HepG2 (cell line): Measurements from ENCODE around the gene HSPB9. TPM values are rescaled to one million over a fixed set of nuclear protein-coding genes. Genes with fewer than 3 reads are reported as not detected.
A peak's percentile ranks its signal among the peaks of the same experiment; 100 is the strongest.

Experiments used
- ATAC-seq: fragments of 200-7000 bp; cut with Tn5 transposase; 3 replicates; pipeline ENCODE4 v1.9.1; 2020; ENCODE audit warnings: mild to moderate bottlenecking, moderate library complexity
- BruUV-seq: library from RNA; stranded (reverse); fragments of 400-500 nt; replicated peaks from 2 replicates; lab custom pipeline; 2021; lab: Mats Ljungman, UMichigan
- CTCF ChIA-PET: fragments of 300-600 bp; formaldehyde crosslinking; extraction: SDS; loops from one replicate; lab custom pipeline; 2021; ENCODE audit warnings: low total read pairs, inconsistent platforms, low intra/inter-chr PET ratio; lab: Yijun Ruan, JAX
- POLR2A ChIA-PET: fragments of 350-600 bp; sonication (Branson Sonifier 250); formaldehyde crosslinking; loops from one replicate; lab custom pipeline; 2020; ENCODE audit warnings: antibody characterized with exemption, inconsistent platforms; lab: Yijun Ruan, JAX
- DNase-seq: peaks from one replicate; pipeline ENCODE4 v3.0.0-alpha.2; 2015; ENCODE audit warnings: low spot score
- FAIRE-seq: peaks from 3 replicates; lab custom pipeline; 2011; peaks lifted over from hg19 to GRCh38; lab: Jason Lieb, UNC
- H2AFZ ChIP-seq: one replicate; pipeline ENCODE4 v1.6.1; 2011; ENCODE audit warnings: low read length, inconsistent platforms
- H3K27ac ChIP-seq: fragments of 300-600 bp; 3 replicates; pipeline ENCODE4 v1.8.0; 2011; ENCODE audit warnings: mixed run types, mild to moderate bottlenecking, mixed read lengths, low read length, inconsistent platforms; ENCODE audit not compliant: insufficient read depth; ENCODE audit errors: extremely low read length
- H3K27me3 ChIP-seq, 2 experiments: fragments of 200-600 bp in 1 of 2; 2 replicates in 1 of 2; 3 replicates in 1 of 2; pipeline versions ENCODE4 v1.6.0 to v1.8.0; 2011; ENCODE audit warnings: low read length in 2 of 2, mild to moderate bottlenecking in 2 of 2, moderate library complexity in 2 of 2, inconsistent platforms in 1 of 2; ENCODE audit not compliant: insufficient read depth in 2 of 2, control insufficient read depth in 1 of 2
- H3K36me3 ChIP-seq, 2 experiments: fragments of 200-600 bp in 1 of 2; replicated peaks in 1 of 2; 2 replicates in 1 of 2; 3 replicates in 1 of 2; pipeline versions ENCODE4 v1.5.1 to v1.8.0; 2011; ENCODE audit warnings: low read length in 2 of 2, inconsistent platforms in 1 of 2; ENCODE audit not compliant: insufficient read depth in 2 of 2, control insufficient read depth in 1 of 2
- H3K4me1 ChIP-seq: 2 replicates; pipeline ENCODE4 v1.5.1; 2012; ENCODE audit warnings: low read length, inconsistent platforms; ENCODE audit not compliant: insufficient read depth
- H3K4me2 ChIP-seq: 2 replicates; pipeline ENCODE4 v1.6.0; 2011; ENCODE audit warnings: low read depth, low read length, inconsistent platforms
- H3K4me3 ChIP-seq, 3 experiments: fragments of 200-600 bp in 1 of 3; sonication (generic), shearing (Covaris generic) in 1 of 3; replicated peaks in 1 of 3; 2 replicates each; pipeline ENCODE4 v1.5.1; 2011 to 2016; ENCODE audit warnings: low read length in 3 of 3, inconsistent platforms in 2 of 3, low read depth in 2 of 3, mild to moderate bottlenecking in 2 of 3, control low read depth in 1 of 3, mixed read lengths in 1 of 3; ENCODE audit not compliant: insufficient read depth in 1 of 3
- H3K79me2 ChIP-seq: one replicate; pipeline ENCODE4 v1.6.1; 2011; ENCODE audit warnings: low read length, inconsistent platforms; ENCODE audit not compliant: insufficient read depth
- H3K9ac ChIP-seq: 2 replicates; pipeline ENCODE4 v1.6.0; 2011; ENCODE audit warnings: mild to moderate bottlenecking, low read depth, low read length, inconsistent platforms; ENCODE audit not compliant: insufficient read depth
- H3K9me3 ChIP-seq: 2 replicates; pipeline ENCODE4 v1.5.1; 2012; ENCODE audit warnings: mild to moderate bottlenecking, low read length
- H4K20me1 ChIP-seq: 2 replicates; pipeline ENCODE4 v1.6.0; 2011; ENCODE audit warnings: inconsistent platforms, mild to moderate bottlenecking, low read length, moderate library complexity; ENCODE audit not compliant: insufficient read depth
- ARNT2 ChIP-seq: sonication (generic); formaldehyde crosslinking; IDR thresholded peaks from 2 replicates; pipeline ENCODE4 v1.8.0; 2022; ENCODE audit warnings: mild to moderate bottlenecking, low read depth, missing genetic modification reagents, moderate library complexity
- DDIT3 ChIP-seq: sonication (generic); formaldehyde crosslinking; IDR thresholded peaks from 2 replicates; pipeline ENCODE4 v1.4.0; 2020; ENCODE audit warnings: mild to moderate bottlenecking, missing genetic modification reagents
- GRHL1 ChIP-seq: sonication (generic); formaldehyde crosslinking; conservative IDR thresholded peaks from 2 replicates; pipeline ENCODE4 v1.8.0; 2022; ENCODE audit warnings: missing genetic modification reagents
- HHEX ChIP-seq: IDR thresholded peaks from 2 replicates; pipeline ENCODE4 v1.6.1; 2016; ENCODE audit warnings: control low read depth
- KDM5A ChIP-seq: fragments of 200-600 bp; sonication (generic); IDR thresholded peaks from 2 replicates; pipeline ENCODE4 v1.7.0; 2018; ENCODE audit warnings: antibody characterized with exemption, mild to moderate bottlenecking, low read length, borderline replicate concordance
- MAFG ChIP-seq: sonication (generic); formaldehyde crosslinking; IDR thresholded peaks from 2 replicates; pipeline ENCODE4 v1.5.1; 2020; ENCODE audit warnings: mild to moderate bottlenecking, missing genetic modification reagents
- MYNN ChIP-seq: sonication (generic); formaldehyde crosslinking; IDR thresholded peaks from 2 replicates; pipeline ENCODE4 v1.4.0; 2020; ENCODE audit warnings: mild to moderate bottlenecking, low read depth, missing genetic modification reagents
- NCOA5 ChIP-seq: sonication (generic); formaldehyde crosslinking; IDR thresholded peaks from 2 replicates; pipeline ENCODE4 v1.4.0; 2020; ENCODE audit warnings: missing genetic modification reagents
- NFYB ChIP-seq: sonication (generic); formaldehyde crosslinking; IDR thresholded peaks from 2 replicates; pipeline ENCODE4 v1.4.0; 2020; ENCODE audit warnings: missing genetic modification reagents
- RAD21 ChIP-seq: fragments of 450-650 bp; formaldehyde crosslinking; IDR thresholded peaks from 2 replicates; pipeline ENCODE4 v1.5.0; 2020; ENCODE audit warnings: mild to moderate bottlenecking
- STAG1 ChIP-seq: sonication (generic); formaldehyde crosslinking; IDR thresholded peaks from 2 replicates; pipeline ENCODE4 v1.4.0; 2020; ENCODE audit warnings: missing genetic modification reagents
- TFE3 ChIP-seq: IDR thresholded peaks from 2 replicates; pipeline ENCODE4 v1.6.1; 2016
- ZFYVE20 ChIP-seq: sonication (generic); formaldehyde crosslinking; IDR thresholded peaks from 2 replicates; pipeline ENCODE4 v1.8.0; 2023; ENCODE audit warnings: low read depth, mild to moderate bottlenecking, moderate library complexity, missing genetic modification reagents, borderline replicate concordance
- ZNF136 ChIP-seq: sonication (generic); formaldehyde crosslinking; IDR thresholded peaks from 2 replicates; pipeline ENCODE4 v1.8.1; 2022; ENCODE audit warnings: low read depth, mild to moderate bottlenecking, moderate library complexity, missing genetic modification reagents
- ZNF383 ChIP-seq: sonication (generic); formaldehyde crosslinking; IDR thresholded peaks from 2 replicates; pipeline ENCODE4 v1.4.0; 2020; ENCODE audit warnings: missing genetic modification reagents, mild to moderate bottlenecking, borderline replicate concordance
- ZNF766 ChIP-seq: sonication (generic); formaldehyde crosslinking; IDR thresholded peaks from 2 replicates; pipeline ENCODE4 v1.5.0; 2020; ENCODE audit warnings: missing genetic modification reagents, borderline replicate concordance
- WGBS: methylation state at CpG from one replicate; pipeline ENCODE4 v1.1.6; 2017; ENCODE audit warnings: low lambda C conversion rate; 5-methylcytosine and 5-hydroxymethylcytosine counted together
- in situ Hi-C: cut with HindIII; loops from 2 replicates; pipeline ENCODE4 v1.10.0; 2017; ENCODE audit warnings: low pct_unique_long_range_greater_than_20kb; ENCODE audit not compliant: extremely low pct_ligation_motif_present
- intact Hi-C: fragments of 100-400 bp; cut with micrococcal nuclease; formaldehyde crosslinking; loops from one replicate; pipeline ENCODE4 v1.10.0; 2022; ENCODE audit not compliant: unreplicated experiment
- polyA plus RNA-seq, 8 experiments: library from polyadenylated mRNA; depleted of rRNA in 3 of 8; stranded (reverse) in 7 of 8; unstranded in 1 of 8; fragments of >200 nt; fragmentation: Illumina TruSeq in 4 of 8; extraction: Trizol in 4 of 8; gene quantifications; 2 replicates each; pipeline versions ENCODE4 v1.2.1 to v1.2.3, GENCODE V29; 2011 to 2016; ENCODE audit warnings: low read depth in 4 of 8, missing spikeins in 1 of 8, mixed read lengths in 1 of 8; ENCODE audit not compliant: insufficient read depth in 1 of 8
- total RNA-seq, 5 experiments: library from RNA; depleted of rRNA; stranded (reverse); fragments of >200 nt; fragmentation: Illumina TruSeq; extraction: Trizol; gene quantifications; 2 replicates each; pipeline ENCODE4 v1.2.3, GENCODE V29; 2016; ENCODE audit warnings: low read depth in 1 of 5
- TF ChIP-seq, protein P1 (sequence below): sonication (generic); formaldehyde crosslinking; IDR thresholded peaks from 2 replicates; pipeline ENCODE4 v1.5.0; 2020; ENCODE audit warnings: mild to moderate bottlenecking, missing genetic modification reagents

Gene HSPB9
- total and polyA plus RNA-seq, 2 of the 13 experiments (the other 11 are each of a cell fraction or from before 2014, with no cell fraction given), result 0.05 to 0.24 TPM

DNA sequence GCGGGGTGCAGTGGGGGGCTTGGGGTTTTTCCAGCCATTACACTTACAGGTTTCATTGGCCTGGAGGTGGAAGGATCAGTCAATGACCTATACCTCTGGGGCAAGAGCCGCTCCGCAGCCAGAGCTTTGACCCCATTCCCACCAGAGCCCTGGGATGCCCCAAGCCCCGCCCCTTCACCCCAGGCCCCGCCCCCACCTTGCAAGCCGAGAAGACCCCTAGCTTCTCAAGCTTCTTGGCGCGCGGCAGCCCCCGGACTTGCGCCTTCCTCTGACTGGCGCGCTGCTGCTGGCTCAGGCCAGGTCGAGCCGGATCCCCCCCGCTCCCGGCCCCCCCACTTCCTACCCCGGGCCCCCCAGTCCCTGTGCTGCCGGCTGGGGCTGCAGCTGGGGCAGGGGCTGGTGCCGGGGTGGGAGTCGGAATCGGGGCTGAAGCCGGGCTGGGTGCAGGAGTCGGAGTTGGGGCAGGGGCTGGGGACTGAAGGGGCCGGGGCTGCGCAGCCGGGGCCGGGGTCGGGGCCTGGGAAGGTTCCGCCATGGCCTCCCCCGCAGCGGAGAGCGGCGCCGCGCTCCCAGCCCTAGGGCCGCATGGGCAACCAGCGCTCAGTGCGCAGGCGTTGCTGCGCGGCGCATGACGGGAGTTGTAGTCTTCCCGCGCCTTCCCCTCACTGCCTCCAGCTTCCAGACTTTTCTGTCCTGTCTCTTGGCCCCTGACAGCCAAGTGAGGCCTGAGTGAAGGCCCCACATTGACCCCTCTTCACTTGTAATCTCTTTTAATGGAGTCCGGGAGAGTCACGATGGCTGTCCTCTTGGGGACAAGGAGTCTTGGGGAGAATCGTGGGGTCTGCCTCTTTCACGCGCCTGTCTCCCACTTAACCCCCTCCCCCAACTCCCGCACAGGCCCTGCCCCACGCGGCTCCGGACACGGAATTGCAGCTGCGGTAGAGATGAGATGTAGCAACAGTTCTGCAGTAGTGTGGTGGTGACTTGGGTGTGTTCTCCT lies 1.5 kb upstream of the HSPB9 start, which contains the start of gene KAT2A (continued):
- TF ChIP-seq, protein P1, sequence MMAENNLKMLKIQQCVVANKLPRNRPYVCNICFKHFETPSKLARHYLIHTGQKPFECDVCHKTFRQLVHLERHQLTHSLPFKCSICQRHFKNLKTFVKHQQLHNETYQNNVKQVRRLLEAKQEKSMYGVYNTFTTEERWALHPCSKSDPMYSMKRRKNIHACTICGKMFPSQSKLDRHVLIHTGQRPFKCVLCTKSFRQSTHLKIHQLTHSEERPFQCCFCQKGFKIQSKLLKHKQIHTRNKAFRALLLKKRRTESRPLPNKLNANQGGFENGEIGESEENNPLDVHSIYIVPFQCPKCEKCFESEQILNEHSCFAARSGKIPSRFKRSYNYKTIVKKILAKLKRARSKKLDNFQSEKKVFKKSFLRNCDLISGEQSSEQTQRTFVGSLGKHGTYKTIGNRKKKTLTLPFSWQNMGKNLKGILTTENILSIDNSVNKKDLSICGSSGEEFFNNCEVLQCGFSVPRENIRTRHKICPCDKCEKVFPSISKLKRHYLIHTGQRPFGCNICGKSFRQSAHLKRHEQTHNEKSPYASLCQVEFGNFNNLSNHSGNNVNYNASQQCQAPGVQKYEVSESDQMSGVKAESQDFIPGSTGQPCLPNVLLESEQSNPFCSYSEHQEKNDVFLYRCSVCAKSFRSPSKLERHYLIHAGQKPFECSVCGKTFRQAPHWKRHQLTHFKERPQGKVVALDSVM (CRISPR knock-in tag), result no peak
- TF ChIP-seq MAFG, result no peak
- no peak for TF ChIP-seq ZFYVE20 (CRISPR knock-in tag)
- 0 out of 2 replicates have a peak, but pooled peaks have one; percentile 5 for TF ChIP-seq NFYB
- TF ChIP-seq ZNF136 (CRISPR knock-in tag), result 0 out of 2 replicates have a peak, but pooled peaks have one; percentile 41
- TF ChIP-seq DDIT3, result no peak
- no peak for TF ChIP-seq ZNF383
- no peak for TF ChIP-seq ZNF766
- no peak for TF ChIP-seq KDM5A

GRCh38 chr17:42124256-42124655 lies 1.7 kb downstream of the HSPB9 start:
- FAIRE-seq (no peak), DNase-seq (no peak), ATAC-seq (no peak)
- intact Hi-C loops (loop anchor here (5.0 kb wide), 1 partner anchor 33 kb away; no protein-coding TSS in a partner anchor), in situ Hi-C loops (no loop called here)
- BruUV-seq, result no TSS peak
- Histone ChIP-seq H3K9me3 (no peaks in the 10 kb centered on the region), H2AFZ (no peak overlapping the region), H3K27me3 (no peaks in the 10 kb centered on the region), H4K20me1 (no peaks in the 10 kb centered on the region), H3K4me2 (no peak overlapping the region), H3K79me2 (no peaks in the 10 kb centered on the region), H3K9ac (no peak overlapping the region), H3K4me3 (no peak overlapping the region), H3K4me1 (peaks cover 20% of the 10 kb centered on the region), H3K27ac (no peak overlapping the region), H3K36me3 (peaks cover 22 to 42% of the 10 kb centered on the region in 2 experiments)
- ChIA-PET POLR2A (interaction anchor here (1.0 kb wide), 1 partner anchor 10 kb away, joined by 3 read pairs; no protein-coding TSS in a partner anchor), CTCF (no interaction called here)
- WGBS, result 95% methylated on average over 3 of the region's 3 CpGs
- TF ChIP-seq RAD21 (no peak), STAG1 (CRISPR knock-in tag) (0 out of 2 replicates have a peak, but pooled peaks have one; percentile 14), TFE3 (no peak), NCOA5 (no peak), HHEX (no peak), MYNN (CRISPR knock-in tag) (no peak), GRHL1 (CRISPR knock-in tag) (no peak), ARNT2 (CRISPR knock-in tag) (no peak)
